VCaP (cell line): ENCODE results near the gene MCRIP2.

Source experiments
- H3K27ac ChIP-seq: fragments of 450-650 bp; 2 replicates; pipeline ENCODE4 v1.5.1; 2017
- CTCF ChIP-seq: fragments of 450-650 bp; conservative IDR thresholded peaks from 2 replicates; pipeline ENCODE4 v1.5.1; 2017; ENCODE audit warnings: mild to moderate bottlenecking, moderate library complexity

MCRIP2 gene

GRCh38 chr16:666572-666971, 24.9 kb downstream of the MCRIP2 start:
- H3K27ac ChIP-seq: peak overlapping the region; percentile 86
- no peak for TF ChIP-seq CTCF

GRCh38 chr16:667113-667779, 25.6 kb downstream of the MCRIP2 start:
- peak overlapping the region; percentile 86 for H3K27ac ChIP-seq
- TF ChIP-seq CTCF: no peak

GRCh38 chr16:667780-668518, 26.3 kb downstream of the MCRIP2 start, which contains the start of gene RHOT2:
Gene RHOT2 (plus strand): TSS chr16:668132. CDS start chr16:668200, 68 bp downstream.
- peak within 1 kb of the TSS; percentile 86 for H3K27ac ChIP-seq
- peak; percentile 92 for TF ChIP-seq CTCF

GRCh38 chr16:668519-669171, 27.0 kb downstream of the MCRIP2 start:
- peak overlapping the region; percentile 86 for H3K27ac ChIP-seq
- TF ChIP-seq CTCF: no peak

- TF ChIP-seq CTCF: no peak
- no peak overlapping the region for H3K27ac ChIP-seq
Measured at GRCh38 chr16:669666-670065, 28.0 kb downstream of the MCRIP2 start.

- no peak overlapping the region for H3K27ac ChIP-seq
- no peak for TF ChIP-seq CTCF
Measured at GRCh38 chr16:670485-671352, 29.1 kb downstream of the MCRIP2 start.
